IMR-90 (cell line): ENCODE measurements around the gene POLR2J. TPM values are rescaled to one million over a fixed set of nuclear protein-coding genes. Genes with fewer than 3 reads are reported as not detected.

Source experiments
- ATAC-seq: fragments of 200-7000 bp; cut with Tn5 transposase; 2 replicates; pipeline ENCODE4 v1.9.1; 2020; ENCODE audit warnings: low read depth, mild to moderate bottlenecking, moderate library complexity
- BruUV-seq: library from RNA; stranded (reverse); fragments of 400-500 nt; replicated peaks from 2 replicates; lab custom pipeline; 2021; lab: Mats Ljungman, UMichigan
- CTCF ChIA-PET: fragments of 300-600 bp; formaldehyde crosslinking; extraction: SDS; loops from one replicate; lab custom pipeline; 2021; ENCODE audit warnings: antibody characterized with exemption; lab: Yijun Ruan, JAX
- POLR2A ChIA-PET: fragments of 300-600 bp; sonication (Branson Sonifier 250); formaldehyde crosslinking; loops from one replicate; lab custom pipeline; 2022; ENCODE audit warnings: antibody characterized with exemption; ENCODE audit not compliant: unreplicated experiment; lab: Charles Lee
- DNase-seq: peaks from one replicate; pipeline ENCODE4 v3.0.0; 2013
- H2AFZ ChIP-seq: replicated peaks from 2 replicates; pipeline ENCODE3; 2013; ENCODE audit warnings: low read length, mild to moderate bottlenecking; ENCODE audit not compliant: poor library complexity
- H2AK5ac ChIP-seq: 2 replicates; pipeline ENCODE4 v1.6.1; 2013; ENCODE audit warnings: low read depth, low read length, inconsistent platforms
- H2AK9ac ChIP-seq: replicated peaks from 2 replicates; pipeline ENCODE3; 2013; ENCODE audit warnings: mild to moderate bottlenecking, low read depth, low read length, moderate library complexity; ENCODE audit not compliant: poor library complexity
- H2BK120ac ChIP-seq: 2 replicates; pipeline ENCODE4 v1.6.1; 2013; ENCODE audit warnings: low read depth, low read length, inconsistent platforms
- H2BK15ac ChIP-seq: 3 replicates; pipeline ENCODE4 v1.6.1; 2013; ENCODE audit warnings: low read depth, low read length, inconsistent platforms
- H2BK20ac ChIP-seq: 2 replicates; pipeline ENCODE4 v1.6.1; 2013; ENCODE audit warnings: low read depth, mild to moderate bottlenecking, inconsistent platforms, low read length, moderate library complexity
- H2BK5ac ChIP-seq: 2 replicates; pipeline ENCODE4 v1.6.1; 2013; ENCODE audit warnings: mild to moderate bottlenecking, low read depth, low read length, inconsistent platforms; ENCODE audit not compliant: poor library complexity, severe bottlenecking
- H3K14ac ChIP-seq: replicated peaks from 2 replicates; pipeline ENCODE4 v1.6.1; 2013; ENCODE audit warnings: low read depth, low read length, inconsistent platforms
- H3K18ac ChIP-seq: 2 replicates; pipeline ENCODE4 v1.6.1; 2013; ENCODE audit warnings: low read depth, low read length, control low read depth
- H3K23ac ChIP-seq: 2 replicates; pipeline ENCODE4 v1.6.1; 2013; ENCODE audit warnings: low read depth, low read length, inconsistent platforms
- H3K27ac ChIP-seq: 2 replicates; pipeline ENCODE4 v1.5.1; 2013; ENCODE audit warnings: mild to moderate bottlenecking, control low read depth, low read length; ENCODE audit not compliant: insufficient read depth
- H3K27me3 ChIP-seq: 2 replicates; pipeline ENCODE4 v1.6.1; 2013; ENCODE audit warnings: low read length; ENCODE audit not compliant: control insufficient read depth, insufficient read depth
- H3K36me3 ChIP-seq: 2 replicates; pipeline ENCODE4 v1.6.1; 2013; ENCODE audit warnings: low read length, mixed read lengths; ENCODE audit not compliant: control insufficient read depth, insufficient read depth
- H3K4ac ChIP-seq: 2 replicates; pipeline ENCODE4 v1.6.1; 2013; ENCODE audit warnings: low read depth, low read length, inconsistent platforms
- H3K4me1 ChIP-seq: 2 replicates; pipeline ENCODE4 v1.6.1; 2013; ENCODE audit warnings: low read length, mixed read lengths; ENCODE audit not compliant: control insufficient read depth, insufficient read depth
- H3K4me2 ChIP-seq: 2 replicates; pipeline ENCODE4 v1.6.1; 2013; ENCODE audit warnings: low read depth, mild to moderate bottlenecking, control low read depth, low read length, moderate library complexity
- H3K4me3 ChIP-seq: 2 replicates; pipeline ENCODE4 v1.5.1; 2013; ENCODE audit warnings: low read depth, mild to moderate bottlenecking, control low read depth, low read length, moderate library complexity; ENCODE audit not compliant: insufficient read depth
- H3K56ac ChIP-seq: 2 replicates; pipeline ENCODE4 v1.6.1; 2013; ENCODE audit warnings: low read length, inconsistent platforms; ENCODE audit not compliant: insufficient read depth; ENCODE audit errors: extremely low read depth
- H3K79me1 ChIP-seq, 2 experiments: 2 replicates each; pipeline ENCODE4 v1.6.1; 2013; ENCODE audit warnings: low read length in 2 of 2, inconsistent platforms in 1 of 2, low read depth in 1 of 2
- H3K9ac ChIP-seq: 2 replicates; pipeline ENCODE4 v1.6.1; 2013; ENCODE audit warnings: low read depth, low read length, control low read depth
- H3K9me1 ChIP-seq: 2 replicates; pipeline ENCODE4 v1.6.1; 2013; ENCODE audit warnings: low read length, inconsistent platforms; ENCODE audit not compliant: insufficient read depth
- H3K9me3 ChIP-seq: 2 replicates; pipeline ENCODE4 v1.6.1; 2013; ENCODE audit warnings: low read length; ENCODE audit not compliant: control insufficient read depth, insufficient read depth
- H4K20me1 ChIP-seq: 2 replicates; pipeline ENCODE4 v1.6.1; 2013; ENCODE audit warnings: low read length, inconsistent platforms; ENCODE audit not compliant: insufficient read depth
- H4K5ac ChIP-seq: 2 replicates; pipeline ENCODE4 v1.6.1; 2013; ENCODE audit warnings: mild to moderate bottlenecking, low read depth, low read length, control low read depth
- H4K8ac ChIP-seq, 2 experiments: 2 replicates each; pipeline ENCODE4 v1.6.1; 2013; ENCODE audit warnings: low read depth in 2 of 2, low read length in 2 of 2, control low read depth in 1 of 2, inconsistent platforms in 1 of 2
- H4K91ac ChIP-seq: 2 replicates; pipeline ENCODE4 v1.6.1; 2013; ENCODE audit warnings: low read depth, low read length, inconsistent platforms; ENCODE audit not compliant: insufficient read depth
- MAZ ChIP-seq: IDR thresholded peaks from 2 replicates; pipeline ENCODE4 v1.6.1; 2012; ENCODE audit warnings: low read depth, mild to moderate bottlenecking, low read length, improper control_type of control experiment, moderate library complexity, borderline replicate concordance
- RCOR1 ChIP-seq: IDR thresholded peaks from 2 replicates; pipeline ENCODE4 v1.6.1; 2012; ENCODE audit warnings: mild to moderate bottlenecking, low read length, improper control_type of control experiment; ENCODE audit not compliant: insufficient replicate concordance
- WGBS, 2 experiments: methylation state at CpG; one replicate each; pipeline versions ENCODE4 v1.1.5 to v1.1.7; 2013; ENCODE audit warnings: missing lambda C conversion rate in 2 of 2; ENCODE audit not compliant: insufficient read length in 1 of 2; ENCODE audit errors: extremely low coverage in 2 of 2; 5-methylcytosine and 5-hydroxymethylcytosine counted together
- dilution Hi-C: fragments of 300-500 bp; cut with HindIII; formaldehyde crosslinking; loops from one replicate; pipeline ENCODE4 v1.14.3; 2018; ENCODE audit warnings: low sequenced_read_pairs; ENCODE audit not compliant: unreplicated experiment
- in situ Hi-C: fragments of 300-500 bp; cut with MboI; formaldehyde crosslinking; loops from 3 replicates; pipeline ENCODE4 v1.14.3; 2019; ENCODE audit warnings: low sequenced_read_pairs, inconsistent platforms, mixed read lengths
- intact Hi-C: fragments of 100-400 bp; cut with micrococcal nuclease; formaldehyde crosslinking; loops from 2 replicates; pipeline ENCODE4 v1.10.0; 2022
- polyA plus RNA-seq, 3 experiments: library from polyadenylated mRNA; depleted of rRNA; stranded (reverse); fragments of >200 nt; gene quantifications; 2 replicates each; pipeline ENCODE4 v1.2.3, GENCODE V29; 2012; ENCODE audit warnings: low replicate concordance in 1 of 3
- total RNA-seq: library from RNA; depleted of rRNA; stranded (reverse); fragments of >200 nt; gene quantifications from 2 replicates; pipeline ENCODE4 v1.2.3, GENCODE V29; 2012

The POLR2J gene
- total and polyA plus RNA-seq, 2 of the 4 experiments (the other 2 are of a cell fraction) = 20.8 to 92.6 TPM

- intact Hi-C loops = no loop called here
- WGBS, 2 experiments = 100% methylated on average over 1 of the region's 6 CpGs; no CpG with 5 or more reads in 1 of the 2 experiments
- Histone ChIP-seq H2BK15ac (no peak overlapping the region), H3K4ac (no peak overlapping the region), H2AFZ (no peak overlapping the region), H4K8ac (no peak overlapping the region), H3K4me2 (no peak overlapping the region), H4K20me1 (peaks cover 16% of the 10 kb centered on the region), H3K79me1 (peaks cover 0 to 22% of the 10 kb centered on the region in 2 experiments; a peak in 1 of 4 replicates), H3K9ac (no peak overlapping the region), H3K14ac (no peak overlapping the region), H4K91ac (no peak overlapping the region), H3K4me1 (peaks cover 12% of the 10 kb centered on the region), H2AK9ac (no peak overlapping the region), H3K9me3 (no peaks in the 10 kb centered on the region), H2AK5ac (no peak overlapping the region), H3K56ac (no peak overlapping the region), H3K27ac (no peak overlapping the region), H3K36me3 (peaks cover 15% of the 10 kb centered on the region), H3K4me3 (no peak overlapping the region), H2BK5ac (no peak overlapping the region), H3K23ac (no peak overlapping the region), H3K27me3 (no peaks in the 10 kb centered on the region), H3K18ac (no peak overlapping the region), H2BK120ac (no peak overlapping the region), H4K5ac (no peak overlapping the region), H3K9me1 (no peaks in the 10 kb centered on the region; the same call in 1 of the 2 replicates), H2BK20ac (no peak overlapping the region)
- in situ Hi-C loops = no loop called here
- dilution Hi-C loops = no loop called here
- TF ChIP-seq RCOR1 (no peak), MAZ (no peak)
- CTCF ChIA-PET = interaction anchor here (0.7 kb wide), 1 partner anchor 15 kb away, joined by 7 read pairs; no protein-coding TSS in a partner anchor
- no peak for DNase-seq
- POLR2A ChIA-PET = no interaction called here
- ATAC-seq = no peak
- no TSS peak for BruUV-seq
Observed at GRCh38 chr7:102452451-102452850, 26.3 kb downstream of the POLR2J start.
